Neutrophil (primary cell): ENCODE measurements around the gene SUPT4H1.

ENCODE experiments used
- H3K27ac ChIP-seq: fragments of 200-600 bp; sonication (generic); 2 replicates; pipeline ENCODE4 v1.5.1; 2016; ENCODE audit warnings: mild to moderate bottlenecking, moderate library complexity
- H3K27me3 ChIP-seq: fragments of 200-600 bp; sonication (generic); 2 replicates; pipeline ENCODE4 v1.6.0; 2016; ENCODE audit warnings: mild to moderate bottlenecking
- H3K36me3 ChIP-seq: fragments of 200-600 bp; sonication (generic); 2 replicates; pipeline ENCODE4 v1.5.1; 2017
- H3K4me1 ChIP-seq, 2 experiments: fragments of 200-600 bp in 1 of 2; sonication (generic) in 1 of 2; 1 replicate in 1 of 2; 2 replicates in 1 of 2; pipeline versions ENCODE4 v1.5.1 to v1.6.1; 2013 to 2016; ENCODE audit warnings: low read depth in 1 of 2, low read length in 1 of 2, mild to moderate bottlenecking in 1 of 2, moderate library complexity in 1 of 2; ENCODE audit not compliant: control insufficient read depth in 1 of 2, insufficient read depth in 1 of 2
- H3K4me3 ChIP-seq, 2 experiments: fragments of 200-600 bp in 1 of 2; sonication (generic) in 1 of 2; 1 replicate in 1 of 2; 2 replicates in 1 of 2; pipeline ENCODE4 v1.5.1; 2013 to 2016; ENCODE audit warnings: low read depth in 1 of 2, low read length in 1 of 2, mild to moderate bottlenecking in 1 of 2, moderate library complexity in 1 of 2
- H3K9me3 ChIP-seq: fragments of 200-600 bp; sonication (generic); 2 replicates; pipeline ENCODE4 v1.5.1; 2016
- TF ChIP-seq, protein P1 (sequence below): fragments of 200-600 bp; sonication (generic); IDR thresholded peaks from 2 replicates; pipeline ENCODE4 v1.5.1; 2016; ENCODE audit warnings: antibody characterized with exemption

SUPT4H1 gene

GRCh38 chr17:58365185-58365979 is 13.4 kb upstream of the SUPT4H1 start:
- no peaks in the 10 kb centered on the region for H3K27me3 ChIP-seq
- H3K36me3 ChIP-seq, result no peaks in the 10 kb centered on the region
- no peaks in the 10 kb centered on the region for H3K4me1 ChIP-seq
- TF ChIP-seq, protein P1, sequence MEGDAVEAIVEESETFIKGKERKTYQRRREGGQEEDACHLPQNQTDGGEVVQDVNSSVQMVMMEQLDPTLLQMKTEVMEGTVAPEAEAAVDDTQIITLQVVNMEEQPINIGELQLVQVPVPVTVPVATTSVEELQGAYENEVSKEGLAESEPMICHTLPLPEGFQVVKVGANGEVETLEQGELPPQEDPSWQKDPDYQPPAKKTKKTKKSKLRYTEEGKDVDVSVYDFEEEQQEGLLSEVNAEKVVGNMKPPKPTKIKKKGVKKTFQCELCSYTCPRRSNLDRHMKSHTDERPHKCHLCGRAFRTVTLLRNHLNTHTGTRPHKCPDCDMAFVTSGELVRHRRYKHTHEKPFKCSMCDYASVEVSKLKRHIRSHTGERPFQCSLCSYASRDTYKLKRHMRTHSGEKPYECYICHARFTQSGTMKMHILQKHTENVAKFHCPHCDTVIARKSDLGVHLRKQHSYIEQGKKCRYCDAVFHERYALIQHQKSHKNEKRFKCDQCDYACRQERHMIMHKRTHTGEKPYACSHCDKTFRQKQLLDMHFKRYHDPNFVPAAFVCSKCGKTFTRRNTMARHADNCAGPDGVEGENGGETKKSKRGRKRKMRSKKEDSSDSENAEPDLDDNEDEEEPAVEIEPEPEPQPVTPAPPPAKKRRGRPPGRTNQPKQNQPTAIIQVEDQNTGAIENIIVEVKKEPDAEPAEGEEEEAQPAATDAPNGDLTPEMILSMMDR, result no peak
- no peak overlapping the region for H3K4me3 ChIP-seq
- H3K9me3 ChIP-seq, result no peaks in the 10 kb centered on the region
- no peak overlapping the region for H3K27ac ChIP-seq

DNA sequence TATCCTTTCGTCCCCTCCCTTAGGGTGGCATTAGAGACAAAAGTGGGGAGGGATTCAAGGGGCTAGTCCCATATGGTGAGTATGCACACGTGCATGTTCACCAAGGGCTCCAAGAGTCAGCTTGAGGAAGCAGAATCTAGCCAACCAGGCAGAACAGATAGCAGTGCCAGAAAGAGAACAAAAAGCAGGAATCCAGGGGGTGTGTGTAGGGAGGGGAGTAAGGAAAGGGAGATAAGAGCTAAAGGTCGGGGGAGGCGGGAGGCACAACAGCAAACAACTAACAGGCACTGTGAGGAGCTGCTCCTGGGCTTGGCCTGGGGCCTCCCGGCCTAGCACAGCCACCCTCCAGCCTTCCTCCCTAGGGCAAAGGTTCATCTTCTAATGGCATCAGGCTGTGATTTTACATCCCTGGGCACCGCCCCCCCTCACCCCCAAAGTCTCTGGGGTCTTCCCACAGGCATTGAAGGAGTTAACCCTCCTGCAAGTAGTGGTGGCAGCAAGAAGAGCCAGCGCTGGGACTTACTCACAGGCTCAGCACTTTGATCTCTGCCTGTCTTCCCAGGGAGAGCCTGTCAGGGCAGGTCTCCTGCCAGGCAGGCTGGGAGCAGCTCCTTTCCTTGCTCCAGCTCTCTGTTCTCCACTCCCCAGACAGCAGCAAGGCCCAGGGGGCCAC is 12.4 kb upstream of the SUPT4H1 start:
- H3K27me3 ChIP-seq, result no peaks in the 10 kb centered on the region
- H3K9me3 ChIP-seq, result no peaks in the 10 kb centered on the region
- no peaks in the 10 kb centered on the region for H3K4me1 ChIP-seq
- H3K4me3 ChIP-seq, result no peak overlapping the region
- TF ChIP-seq, protein P1, result no peak
- no peaks in the 10 kb centered on the region for H3K36me3 ChIP-seq
- no peak overlapping the region for H3K27ac ChIP-seq

DNA sequence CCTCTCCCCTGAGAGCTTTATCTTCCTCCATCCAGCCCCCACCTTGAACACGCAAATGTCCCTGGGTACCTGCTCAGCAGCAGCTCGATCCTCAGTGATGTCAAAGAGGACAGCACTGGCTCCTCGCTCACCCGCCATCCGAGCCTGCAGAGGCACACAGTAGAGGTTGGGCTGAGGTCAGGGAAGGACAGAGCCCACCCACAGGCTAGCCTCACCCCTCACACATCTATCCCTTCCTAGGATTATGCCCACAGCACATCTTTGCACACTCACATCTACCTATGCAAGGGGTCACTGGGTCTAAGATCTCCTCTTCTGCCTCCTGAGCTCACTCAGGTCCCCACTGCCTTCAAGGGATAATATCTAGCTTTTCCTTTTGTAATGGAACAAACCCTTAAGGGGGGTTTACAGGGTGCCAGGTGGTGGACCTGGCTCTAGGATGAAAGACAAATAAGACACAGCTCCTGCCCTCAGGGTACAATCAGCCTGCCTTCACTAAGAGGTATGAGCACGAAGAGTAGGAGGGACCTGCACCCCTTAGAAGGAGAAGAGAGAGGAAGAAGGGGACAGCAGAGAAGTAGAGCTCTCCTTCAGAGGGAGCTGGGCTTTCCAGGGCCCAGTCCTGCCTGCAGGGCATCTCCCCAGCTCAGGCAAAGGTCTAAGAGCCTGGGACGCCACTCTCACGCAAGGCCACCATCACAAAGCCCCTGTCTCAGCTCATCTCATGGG is 11.6 kb upstream of the SUPT4H1 start:
- no peaks in the 10 kb centered on the region for H3K27me3 ChIP-seq
- H3K9me3 ChIP-seq, result no peaks in the 10 kb centered on the region
- no peak overlapping the region for H3K27ac ChIP-seq
- TF ChIP-seq, protein P1, result no peak
- no peaks in the 10 kb centered on the region for H3K36me3 ChIP-seq
- H3K4me3 ChIP-seq, result no peak overlapping the region
- no peaks in the 10 kb centered on the region for H3K4me1 ChIP-seq

DNA sequence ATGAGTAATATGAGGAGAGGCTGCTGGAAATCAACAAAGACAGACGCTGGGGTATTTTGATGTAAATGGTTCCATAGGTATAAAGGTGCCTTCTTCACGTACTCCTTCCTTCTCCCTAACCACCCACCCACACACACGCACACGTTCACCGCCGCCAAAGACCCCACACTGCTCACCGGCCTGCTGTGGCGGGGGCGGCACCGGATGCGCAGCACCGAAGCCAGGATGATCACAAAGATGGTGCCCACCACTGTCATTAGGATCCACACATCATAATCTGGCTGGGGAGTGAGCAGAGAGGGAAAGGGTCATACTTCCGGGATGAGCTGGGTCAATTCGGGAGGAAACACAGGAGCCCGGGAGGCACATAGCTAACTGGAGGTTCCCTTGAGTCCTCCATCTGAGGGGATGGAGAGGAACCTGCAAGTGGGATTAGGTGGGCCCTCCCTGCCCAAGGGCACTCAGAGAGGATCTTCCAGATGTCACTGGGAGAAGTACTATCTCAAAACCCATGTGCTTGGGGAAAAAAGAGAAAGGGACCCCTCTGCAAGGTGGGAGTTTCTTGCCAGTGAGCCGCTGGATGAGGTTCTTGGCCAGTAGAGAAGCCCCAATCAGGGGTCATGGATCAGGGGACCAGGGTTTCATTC is 10.5 kb upstream of the SUPT4H1 start:
- no peak overlapping the region for H3K4me3 ChIP-seq
- H3K36me3 ChIP-seq, result no peaks in the 10 kb centered on the region
- no peaks in the 10 kb centered on the region for H3K27me3 ChIP-seq
- H3K9me3 ChIP-seq, result no peaks in the 10 kb centered on the region
- H3K4me1 ChIP-seq, result no peaks in the 10 kb centered on the region
- H3K27ac ChIP-seq, result no peak overlapping the region
- TF ChIP-seq, protein P1, result no peak

GRCh38 chr17:58360296-58361063 is 8.5 kb upstream of the SUPT4H1 start:
- no peaks in the 10 kb centered on the region for H3K9me3 ChIP-seq
- H3K36me3 ChIP-seq, result no peaks in the 10 kb centered on the region
- H3K4me1 ChIP-seq, result no peaks in the 10 kb centered on the region
- TF ChIP-seq, protein P1, result no peak
- no peak overlapping the region for H3K4me3 ChIP-seq
- H3K27ac ChIP-seq, result no peak overlapping the region
- no peaks in the 10 kb centered on the region for H3K27me3 ChIP-seq
